ENCODE measurements around the gene GALM.

DNA sequence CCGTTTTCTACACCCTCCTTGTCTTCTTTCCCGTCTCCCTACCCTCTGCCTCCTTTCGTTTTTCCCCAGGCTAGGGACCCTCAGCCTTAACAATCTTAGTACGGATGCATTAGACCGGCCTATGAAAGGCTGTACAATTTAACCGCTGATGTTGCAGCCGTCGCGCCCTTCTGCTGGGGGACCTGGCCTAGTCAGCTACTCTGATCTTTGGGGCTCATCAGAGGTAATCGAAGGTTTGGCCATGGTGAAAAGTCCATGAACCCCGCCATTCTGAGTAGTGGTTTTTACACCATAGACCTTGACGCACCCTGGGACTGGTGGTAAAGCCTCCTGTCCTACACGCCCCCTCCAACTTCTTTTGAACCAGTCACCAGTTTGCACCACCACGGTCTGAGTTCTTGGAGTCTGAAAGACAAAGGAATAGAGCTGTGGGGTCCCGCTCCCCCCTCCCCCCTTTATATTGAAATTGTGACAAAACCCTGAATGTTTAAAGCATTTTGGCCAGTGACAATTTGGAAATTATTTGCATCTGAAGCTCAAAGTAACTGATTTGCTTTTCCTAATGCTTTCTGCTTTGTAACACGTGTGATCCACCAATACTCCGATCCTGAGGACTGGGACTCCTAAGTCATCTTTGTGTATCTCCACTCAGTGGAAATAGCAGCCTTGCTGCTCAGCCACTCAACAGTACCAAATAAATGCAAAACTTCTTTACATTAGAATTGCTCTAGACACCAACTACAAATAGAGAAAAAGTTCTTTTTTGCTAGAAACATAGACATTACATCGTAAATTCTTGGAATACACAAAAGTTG is 85.9 kb downstream of the GALM start:
- TF ChIP-seq POLR2A (IDR thresholded peaks at IDR 0.05; ENCODE audit: low read length): no peak
- TF ChIP-seq GATA1 (IDR thresholded peaks at IDR 0.05; ENCODE audit: low read depth, low read length): no peak
